Right renal cortex interstitium (tissue), 3 donors: ENCODE measurements around the gene FOXP2. TPM values are rescaled to one million over a fixed set of nuclear protein-coding genes. Genes with fewer than 3 reads are reported as not detected.
A peak's percentile ranks its signal among the peaks of the same experiment; 100 is the strongest.

ENCODE experiments used
- DNase-seq, 3 donors: peaks; one replicate each; pipeline ENCODE4 v3.0.0-alpha.2; 2013; ENCODE audit warnings: low read depth in 3 of 3, low spot score in 2 of 3
- polyA plus RNA-seq, 3 donors: library from polyadenylated mRNA; unstranded; fragments of 120-200 nt; gene quantifications; one replicate each; pipeline ENCODE4 v1.2.1, GENCODE V29; 2013; ENCODE audit not compliant: insufficient read length in 3 of 3

FOXP2 gene
- polyA plus RNA-seq, 3 donors, result 10.9 to 13.7 (median 11.1) TPM

- DNase-seq, result no peak
Measured at GRCh38 chr7:114649689-114650088, 235.1 kb downstream of the FOXP2 start.

- no peak for DNase-seq
Measured at GRCh38 chr7:114650491-114650890, 235.9 kb downstream of the FOXP2 start.

- DNase-seq, result no peak
Measured at GRCh38 chr7:114652041-114652440, 237.4 kb downstream of the FOXP2 start.

- no peak for DNase-seq
Measured at GRCh38 chr7:114653364-114654088, 238.9 kb downstream of the FOXP2 start.

GRCh38 chr7:114656466-114656865 lies 241.9 kb downstream of the FOXP2 start:
- no peak for DNase-seq

- no peak for DNase-seq
Measured at GRCh38 chr7:114657279-114657678, 242.7 kb downstream of the FOXP2 start.

GRCh38 chr7:114658216-114658615 lies 243.6 kb downstream of the FOXP2 start:
- DNase-seq, result no peak

GRCh38 chr7:114659409-114660125 lies 245.0 kb downstream of the FOXP2 start:
- DNase-seq, result no peak

- no peak for DNase-seq
Measured at GRCh38 chr7:114660126-114660486, 245.5 kb downstream of the FOXP2 start.

GRCh38 chr7:114660753-114661152 lies 246.1 kb downstream of the FOXP2 start:
- no peak for DNase-seq

- no peak for DNase-seq
Measured at GRCh38 chr7:114662002-114662677, 247.5 kb downstream of the FOXP2 start.

GRCh38 chr7:114663502-114663901 lies 248.9 kb downstream of the FOXP2 start:
- DNase-seq, result no peak

- no peak for DNase-seq
Measured at GRCh38 chr7:114670676-114671075, 256.1 kb downstream of the FOXP2 start.

- DNase-seq, result no peak
Measured at GRCh38 chr7:114671563-114672123, 257.0 kb downstream of the FOXP2 start.

GRCh38 chr7:114678116-114678515 lies 263.5 kb downstream of the FOXP2 start:
- no peak for DNase-seq

GRCh38 chr7:114687238-114687637 lies 272.6 kb downstream of the FOXP2 start:
- no peak for DNase-seq

- DNase-seq, result no peak
Measured at GRCh38 chr7:114688443-114689055, 273.9 kb downstream of the FOXP2 start.

- DNase-seq, result peak in 1 of 3 donors; percentile 21
Measured at GRCh38 chr7:114689406-114689805, 274.8 kb downstream of the FOXP2 start.

- no peak for DNase-seq
Measured at GRCh38 chr7:114691605-114692004, 277.0 kb downstream of the FOXP2 start.

- DNase-seq, result no peak
Measured at GRCh38 chr7:114695182-114695581, 280.6 kb downstream of the FOXP2 start.
